Medulla oblongata (tissue), 1 donor: ENCODE data around the gene EIF4E3.
A peak's percentile ranks its signal among the peaks of the same experiment; 100 is the strongest.

Experiments
- DNase-seq: peaks from one replicate; pipeline ENCODE4 v3.0.0-alpha.2; 2015; ENCODE audit errors: extremely low spot score

The EIF4E3 gene

GRCh38 chr3:71647751-71648150 lies 77.5 kb downstream of the EIF4E3 start:
- DNase-seq = no peak

- DNase-seq = no peak
Observed at GRCh38 chr3:71646971-71647370, 78.2 kb downstream of the EIF4E3 start.

GRCh38 chr3:71645140-71645539 lies 80.1 kb downstream of the EIF4E3 start:
- DNase-seq = no peak

GRCh38 chr3:71641674-71642073 lies 83.5 kb downstream of the EIF4E3 start:
- no peak for DNase-seq

GRCh38 chr3:71640331-71640983 lies 84.7 kb downstream of the EIF4E3 start:
- DNase-seq = no peak

- DNase-seq = no peak
Observed at GRCh38 chr3:71636482-71636881, 88.7 kb downstream of the EIF4E3 start.

GRCh38 chr3:71636001-71636400 lies 89.2 kb downstream of the EIF4E3 start:
- DNase-seq = no peak

- no peak for DNase-seq
Observed at GRCh38 chr3:71634671-71635070, 90.5 kb downstream of the EIF4E3 start.

- peak; percentile 31 for DNase-seq
Observed at GRCh38 chr3:71629711-71630110, 95.5 kb downstream of the EIF4E3 start.

GRCh38 chr3:71629289-71629688 lies 95.9 kb downstream of the EIF4E3 start:
- no peak for DNase-seq

- DNase-seq = no peak
Observed at GRCh38 chr3:71628522-71628921, 96.7 kb downstream of the EIF4E3 start.

- DNase-seq = no peak
Observed at GRCh38 chr3:71625676-71626075, 99.5 kb downstream of the EIF4E3 start.
